ENCODE results near the gene URGCP.

The URGCP gene

DNA sequence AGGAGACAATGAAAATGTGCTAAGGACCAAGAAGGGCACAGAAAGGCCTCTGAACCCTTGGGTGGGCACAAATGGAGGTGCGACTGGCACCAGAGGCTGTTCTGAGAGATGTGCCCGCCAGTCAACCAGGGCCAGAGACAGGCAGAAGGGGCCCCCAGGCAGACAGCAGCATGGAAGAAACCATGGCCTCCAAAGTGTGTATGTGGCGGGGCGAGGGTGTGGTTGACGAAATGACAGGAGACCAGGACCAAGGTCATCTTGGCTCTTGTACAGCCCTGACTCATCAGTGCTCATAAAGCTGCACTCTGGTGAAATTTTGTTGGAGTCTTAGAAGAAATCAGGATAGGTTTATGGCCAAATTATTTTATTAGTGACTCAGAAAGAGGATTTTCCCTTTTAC, 33.1 kb downstream of the URGCP start:
- DNase-seq = no peak

DNA sequence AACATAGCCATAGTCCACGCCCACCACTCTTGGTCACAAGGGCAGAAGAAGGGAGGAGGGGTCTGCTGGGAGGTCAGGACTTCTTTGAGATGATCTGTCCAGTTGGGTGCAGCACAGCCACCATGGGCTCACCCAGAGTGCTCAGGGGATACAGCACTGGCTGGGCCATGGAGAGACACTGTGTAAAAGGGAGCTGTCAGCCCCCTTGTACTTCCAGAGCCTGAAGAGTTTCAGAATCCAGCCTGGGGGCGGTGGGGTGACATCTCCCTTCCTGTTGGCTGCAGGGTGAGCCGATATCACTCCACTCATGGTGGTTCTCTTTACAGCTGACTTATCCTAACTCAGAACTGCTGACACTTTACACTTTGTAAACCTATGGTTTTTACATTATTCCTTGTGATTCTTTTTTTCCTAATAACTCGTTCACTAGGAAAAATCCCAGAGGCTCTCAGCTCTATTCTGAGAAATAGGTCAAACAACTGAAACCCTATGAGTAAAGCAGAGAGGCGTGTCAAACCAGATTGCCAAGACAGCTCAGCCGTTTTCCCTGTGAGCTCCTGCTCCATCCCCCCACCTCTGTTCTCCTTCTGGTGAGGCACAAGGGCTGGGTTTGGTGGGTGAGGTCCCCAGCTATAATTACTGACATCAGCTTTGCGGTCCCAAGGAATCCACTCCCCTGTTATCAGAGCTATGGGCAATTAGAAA, 33.8 kb downstream of the URGCP start:
- DNase-seq = no peak

DNA sequence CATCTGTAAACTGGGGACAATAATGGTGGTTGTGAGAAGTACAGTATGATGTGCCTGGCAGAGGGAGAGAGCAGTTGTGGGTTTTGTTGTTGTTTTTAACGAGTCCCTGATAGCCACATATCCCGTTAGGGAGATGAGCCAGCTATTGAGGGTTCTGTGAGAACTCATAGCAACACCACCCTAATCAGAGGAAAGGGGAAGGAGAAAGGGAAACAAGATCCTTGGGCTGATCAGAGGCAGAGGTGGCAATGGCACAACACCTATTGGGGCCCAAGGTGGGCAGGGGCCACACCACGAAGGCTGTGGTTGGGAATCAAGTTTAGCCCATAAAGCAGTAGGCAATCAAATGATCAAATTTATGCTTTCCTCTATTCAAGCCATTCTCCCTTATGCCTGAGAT, 35.3 kb downstream of the URGCP start:
- no peak for DNase-seq

DNA sequence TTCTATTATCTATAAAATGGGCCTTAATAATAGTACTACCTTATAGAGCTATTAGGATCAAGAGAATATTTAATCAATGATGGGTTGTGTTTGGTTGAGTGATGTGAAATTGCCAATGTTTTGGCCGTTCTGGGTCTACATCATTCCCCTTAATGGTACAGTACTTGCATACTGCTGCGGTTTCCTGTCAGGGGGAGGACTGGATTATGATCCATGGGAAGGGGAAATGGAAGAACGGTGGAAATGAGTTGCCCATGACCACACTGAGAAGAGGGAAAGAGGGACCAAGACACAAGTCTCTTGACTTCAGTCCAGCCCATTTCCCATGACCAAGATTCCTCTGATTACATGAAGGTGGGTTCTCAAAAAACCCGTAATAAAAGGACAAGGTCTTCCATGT, 36.1 kb downstream of the URGCP start:
- no peak for DNase-seq

DNA sequence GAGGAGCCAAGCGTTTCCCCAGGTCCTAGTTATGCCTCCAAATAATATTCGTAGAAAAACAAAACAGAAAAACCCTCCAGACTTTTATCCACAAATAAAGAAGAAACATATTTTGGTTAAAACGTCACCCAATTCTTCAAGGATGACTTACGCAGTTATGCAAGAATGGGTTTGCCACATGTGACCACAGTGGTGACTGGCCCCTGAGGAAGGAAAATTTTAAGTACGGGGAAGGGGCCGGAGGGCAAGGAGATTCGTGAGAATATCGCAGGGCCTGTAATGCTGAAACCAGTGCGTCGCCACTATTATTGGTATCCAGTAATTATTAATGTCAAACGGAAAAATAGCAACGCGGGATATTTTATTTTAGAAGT, 36.5 kb downstream of the URGCP start:
- no peak for DNase-seq

DNA sequence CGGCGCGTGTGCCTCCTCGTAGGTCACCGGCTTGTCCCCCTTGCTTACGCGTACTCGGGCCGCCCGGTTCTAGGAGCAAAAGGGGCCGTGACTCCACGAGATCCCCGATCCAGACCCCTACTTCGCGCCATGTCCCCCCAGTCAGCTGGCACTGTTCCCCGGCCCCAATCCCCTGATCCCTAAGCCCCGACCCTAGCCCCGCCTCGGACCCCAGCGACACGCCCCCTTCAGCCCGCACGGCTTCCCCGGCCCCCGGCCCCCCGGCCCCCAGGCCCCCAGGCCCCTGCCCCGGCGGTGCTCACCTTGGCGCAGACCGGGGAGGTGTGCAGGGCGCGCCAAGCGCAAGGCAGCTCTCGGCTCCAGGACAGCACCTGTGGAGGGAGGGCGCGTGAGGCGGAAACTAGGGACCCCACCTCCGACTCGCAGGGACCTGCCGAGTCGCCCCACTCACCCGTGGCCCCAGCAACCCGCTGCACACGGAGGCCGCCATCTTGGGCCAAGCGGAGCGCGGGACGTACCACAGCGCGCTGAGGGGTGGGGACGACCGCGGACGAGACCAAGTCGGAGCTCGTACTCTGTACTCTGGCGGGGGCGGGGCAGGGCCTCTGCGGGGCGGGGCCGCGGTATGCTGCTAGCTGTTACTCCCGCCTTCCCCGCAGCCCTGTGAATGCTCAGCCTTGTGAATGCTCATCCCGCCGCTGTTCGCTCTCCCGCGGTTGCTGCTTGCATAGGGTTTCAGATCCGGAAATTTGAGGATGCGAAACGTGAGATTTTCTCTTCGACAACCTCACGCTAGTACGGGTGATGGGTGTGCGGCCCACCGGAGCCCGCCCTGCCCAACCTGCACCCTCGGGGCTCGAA, 37.2 kb downstream of the URGCP start, which contains the start of gene MRPS24:
Gene MRPS24, minus strand, starts transcription at position 512 of the 861 bp plus-strand sequence. Its CDS starts 22 bp downstream, at position 490.
- peak; percentile 87 for DNase-seq

DNA sequence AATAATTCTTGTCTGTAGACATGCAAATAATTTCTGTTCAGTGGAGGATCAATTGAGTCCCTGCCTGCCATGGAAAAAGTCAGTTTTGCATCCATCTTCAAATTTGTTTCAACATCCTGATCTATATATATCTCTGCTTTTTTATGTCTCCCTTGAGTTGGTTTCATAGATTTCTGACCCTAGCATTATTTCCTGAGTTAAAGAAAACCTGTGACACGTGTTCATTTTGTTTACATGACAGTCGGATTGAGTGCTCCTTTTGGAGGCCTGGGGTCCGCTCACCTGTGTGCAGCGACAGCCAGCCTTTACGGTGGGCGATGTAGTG, 37.8 kb downstream of the URGCP start:
- peak; percentile 48 for DNase-seq

DNA sequence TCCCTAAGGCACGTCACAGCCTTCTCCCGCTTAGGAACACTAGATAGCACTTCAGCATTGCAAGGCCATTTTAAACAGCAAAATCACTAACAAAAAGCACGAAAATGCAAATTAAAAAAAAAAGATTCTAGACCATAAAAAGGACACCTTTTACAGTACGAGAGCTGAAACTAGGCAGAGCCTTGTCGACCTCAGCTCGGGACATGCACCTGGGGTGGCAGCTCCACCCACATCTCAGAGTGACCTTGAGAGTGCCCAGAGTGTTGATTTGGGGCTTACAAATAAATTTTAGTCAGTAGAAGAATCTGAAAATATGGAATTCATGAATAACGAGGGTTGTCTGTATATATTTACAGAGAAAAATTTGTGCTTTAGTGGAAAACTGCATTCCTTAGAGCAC, 38.2 kb downstream of the URGCP start:
- DNase-seq = no peak

DNA sequence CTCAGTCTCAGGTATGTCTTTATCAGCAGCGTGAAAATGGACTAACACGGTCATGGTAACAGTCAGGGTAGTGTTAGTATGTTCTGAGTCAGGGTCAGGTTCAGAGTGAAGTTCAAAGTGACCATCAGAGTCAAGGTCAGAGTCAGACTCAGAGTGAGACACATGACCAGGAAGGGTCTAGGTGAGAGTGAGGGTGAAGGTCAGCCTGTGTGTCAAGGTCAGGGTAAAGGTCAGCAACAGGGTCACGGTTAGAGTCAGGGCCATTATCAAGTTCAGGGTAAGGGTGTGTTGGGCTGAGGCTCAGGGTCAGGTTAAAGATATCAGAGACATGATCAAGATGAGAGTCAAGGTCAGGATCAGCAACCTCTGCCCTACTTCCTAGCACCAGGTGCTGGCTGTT, 41.1 kb downstream of the URGCP start:
- no peak for DNase-seq

DNA sequence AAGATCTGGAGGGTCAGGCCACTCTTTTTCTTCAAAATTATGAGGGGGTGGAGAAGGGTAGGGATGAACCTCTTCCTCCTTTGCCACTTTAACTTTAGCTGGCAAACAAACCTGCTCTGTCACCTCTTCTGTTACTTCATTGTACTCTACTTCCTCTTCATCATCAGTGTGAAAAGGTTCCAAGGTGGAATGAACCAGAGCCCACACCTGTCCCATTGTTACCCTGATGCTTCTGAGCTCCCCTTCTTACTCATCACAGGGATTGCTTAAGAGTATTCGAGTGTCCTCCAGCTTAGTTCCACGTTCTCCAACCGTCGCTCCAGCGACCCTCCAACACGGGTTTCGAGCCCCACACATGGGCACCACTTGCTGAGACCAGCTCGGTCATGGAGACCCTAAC, 42.3 kb downstream of the URGCP start:
- no peak for DNase-seq

DNA sequence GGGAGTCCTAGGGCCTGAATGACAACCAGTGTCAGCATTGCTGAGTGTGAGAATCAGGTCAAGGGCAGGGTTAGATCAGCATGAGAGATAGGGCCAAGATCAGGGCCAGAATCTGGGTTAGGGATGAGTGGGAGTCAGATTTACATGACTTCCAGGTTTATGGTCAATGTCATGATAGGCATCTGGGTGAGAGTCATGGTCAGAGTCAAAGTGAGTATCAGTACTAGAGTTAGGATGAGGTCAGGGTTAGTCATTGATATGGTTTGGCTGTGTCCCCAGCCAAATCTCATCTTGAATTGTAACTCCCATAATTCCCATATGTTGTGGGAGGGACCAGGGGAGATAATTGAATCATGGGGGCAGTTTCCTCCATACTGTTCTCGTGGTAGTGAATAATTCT, 49.4 kb downstream of the URGCP start:
- DNase-seq = no peak

DNA sequence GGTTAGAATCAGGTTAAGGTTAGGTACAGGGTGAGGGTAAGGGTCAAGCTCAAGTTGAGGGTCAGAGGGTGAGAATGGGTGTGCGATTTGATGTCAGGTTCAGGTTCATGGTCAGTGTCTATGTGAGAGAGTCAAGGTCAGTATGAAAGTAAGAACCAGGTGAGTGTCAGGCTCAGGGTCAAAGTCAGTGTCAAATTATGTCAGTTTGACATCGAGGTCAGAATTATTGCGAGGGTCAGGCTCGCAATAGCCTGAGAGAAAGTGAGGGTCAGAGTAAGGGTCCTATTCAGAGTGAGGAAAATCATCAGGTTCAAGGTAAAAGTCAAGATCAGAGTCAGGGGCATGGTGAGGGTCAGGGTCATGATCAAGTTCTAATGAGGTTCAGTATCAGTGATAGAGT, 50.1 kb downstream of the URGCP start:
- DNase-seq = no peak

DNA sequence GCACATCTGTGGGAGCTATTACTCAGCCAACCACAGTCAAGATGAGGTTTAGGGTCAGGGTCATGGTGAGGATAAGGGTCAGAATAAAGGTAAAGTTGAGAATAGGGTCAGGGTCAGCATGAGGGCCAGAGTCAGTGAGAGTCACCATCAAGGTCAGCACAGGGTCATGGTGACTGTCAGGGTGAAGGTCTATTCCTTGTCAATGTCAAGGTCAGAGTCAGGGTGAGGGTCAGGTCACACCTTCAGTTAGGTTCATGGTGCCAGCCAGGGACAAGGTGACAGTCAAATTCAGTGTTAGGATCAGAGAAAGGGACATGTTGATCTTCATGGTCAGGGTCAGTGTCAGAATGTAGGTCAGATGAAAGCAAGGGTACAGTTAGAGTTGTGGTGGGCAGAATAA, 51.2 kb downstream of the URGCP start:
- DNase-seq = no peak

DNA sequence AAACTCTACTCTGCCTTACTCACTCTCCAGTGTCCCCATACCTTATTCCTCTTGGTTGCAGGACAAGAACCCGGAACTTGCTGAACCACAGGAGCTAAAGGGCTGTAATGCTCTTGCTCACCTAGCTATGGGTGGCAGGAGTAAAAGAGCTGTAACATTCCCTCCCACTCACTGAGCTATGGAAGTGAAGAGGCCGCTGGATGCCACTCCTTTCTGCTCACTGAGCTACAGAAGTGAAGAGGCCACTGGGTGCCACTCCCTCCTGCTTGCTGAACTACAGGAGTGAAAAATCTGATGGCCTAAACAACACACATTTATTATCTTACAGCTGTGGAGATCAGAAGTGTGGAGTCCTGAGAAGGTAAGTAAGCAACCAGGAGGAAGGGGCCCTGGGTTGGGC, 54.6 kb downstream of the URGCP start:
- DNase-seq = no peak

DNA sequence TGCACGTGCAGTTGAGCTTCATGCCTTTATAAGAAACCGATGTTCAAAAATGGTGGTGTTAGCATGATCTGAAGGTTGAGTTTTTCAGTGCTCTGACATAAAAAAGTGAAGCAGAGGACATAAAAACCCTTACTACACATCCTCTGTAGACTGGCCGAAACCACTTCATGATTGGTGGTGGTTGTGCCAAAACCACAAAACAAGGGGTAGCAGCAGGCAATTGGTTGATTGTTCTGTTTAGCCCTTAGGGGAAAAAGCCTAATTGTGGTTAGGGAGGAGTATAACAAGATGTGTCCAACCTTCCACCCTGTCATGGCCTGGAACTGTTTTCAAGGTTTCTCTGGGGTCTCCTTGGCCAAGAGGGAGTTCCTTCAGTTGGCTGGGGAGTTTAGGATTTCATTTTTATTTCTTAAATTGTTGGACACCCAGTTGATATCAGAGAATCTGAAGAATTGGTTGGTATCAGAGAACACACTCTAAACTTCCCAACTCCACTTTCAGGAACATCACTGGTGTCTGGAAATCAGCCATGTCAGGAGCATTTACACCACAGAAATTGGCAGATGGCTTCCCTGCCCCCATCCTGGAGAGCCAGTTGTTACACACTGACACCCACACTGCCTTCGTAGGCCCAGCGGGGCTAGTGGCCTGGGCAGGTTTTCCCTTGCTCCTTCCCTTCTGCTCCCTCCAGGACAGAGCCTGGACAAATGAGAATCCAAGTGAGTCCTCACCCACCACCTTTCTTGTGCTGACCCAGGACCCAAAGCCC, 55.9 kb downstream of the URGCP start:
- DNase-seq = no peak

DNA sequence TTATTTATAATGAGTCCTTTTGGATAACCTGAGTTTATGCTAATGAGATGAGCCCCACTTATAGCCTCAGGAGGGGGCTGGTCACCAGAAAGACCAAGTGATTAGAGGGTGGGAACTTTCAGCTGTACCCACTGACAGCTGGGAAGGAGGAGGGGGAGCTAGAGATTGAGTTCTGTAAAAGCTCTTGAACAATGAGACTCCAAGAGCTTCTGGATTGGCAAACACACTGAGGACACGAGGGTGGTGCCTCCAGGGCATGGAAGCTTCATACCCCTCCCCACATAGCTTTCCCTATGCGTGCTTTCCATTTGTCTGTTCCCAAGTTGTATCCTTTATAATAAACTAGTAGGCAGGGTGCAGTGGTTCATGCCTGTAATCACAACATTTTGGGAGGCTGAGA, 57.3 kb downstream of the URGCP start:
- no peak for DNase-seq

DNA sequence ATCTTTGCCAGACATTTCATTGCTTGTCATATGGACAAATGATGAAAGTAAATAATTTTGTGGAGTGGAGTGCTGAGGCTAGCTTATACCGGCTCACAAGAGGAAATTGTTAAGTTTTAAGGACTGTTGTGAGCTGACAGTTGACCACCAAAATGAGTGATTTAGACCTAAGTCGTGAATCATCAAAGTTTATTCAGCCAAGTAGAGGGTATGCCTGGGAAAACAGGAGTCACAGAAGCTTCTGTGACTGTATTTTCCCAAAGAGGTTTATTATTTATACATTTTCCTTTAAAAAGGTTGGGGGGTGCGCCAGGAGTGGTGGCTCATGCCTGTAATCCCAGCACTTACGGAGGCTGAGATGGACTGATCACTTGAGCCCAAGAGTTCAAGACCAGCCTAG, 58.9 kb downstream of the URGCP start:
- no peak for DNase-seq

DNA sequence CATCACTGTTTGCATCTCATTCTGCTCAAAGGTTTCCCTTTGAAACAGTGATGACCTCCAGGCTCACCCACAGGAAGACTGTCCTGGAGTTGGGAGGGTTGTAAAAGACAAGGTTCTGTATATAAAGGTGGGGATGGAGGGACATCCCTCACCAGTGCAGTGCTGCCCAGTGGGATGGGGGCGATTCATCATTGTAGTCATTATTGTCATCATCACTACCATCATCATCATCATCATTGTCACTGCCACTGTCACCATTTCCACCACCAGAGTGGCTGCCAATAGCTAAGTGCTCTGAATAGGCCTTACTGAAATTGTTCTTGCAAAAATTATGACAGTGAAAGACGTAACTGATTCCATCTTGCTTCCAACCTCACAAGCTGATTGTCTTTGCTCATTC, 61.7 kb downstream of the URGCP start:
- DNase-seq = no peak

DNA sequence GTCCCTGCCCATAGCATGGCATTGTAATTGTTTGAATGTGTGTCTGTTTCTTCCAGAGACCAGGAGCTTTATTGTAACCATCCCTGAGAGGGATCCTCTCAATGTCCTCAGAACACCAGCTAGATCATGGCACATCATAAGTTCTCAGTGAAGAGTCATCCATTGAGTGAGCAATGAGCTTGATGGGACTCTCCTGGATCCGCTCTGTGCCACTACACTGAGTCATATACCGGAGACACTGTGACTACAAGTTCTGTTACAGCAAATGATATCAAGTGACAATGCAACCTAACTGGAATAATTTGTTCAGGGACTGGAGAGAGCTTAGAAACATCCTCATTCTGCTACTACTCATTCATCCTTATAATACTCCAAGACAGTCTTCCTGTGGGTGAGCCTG, 62.1 kb downstream of the URGCP start:
- DNase-seq = no peak

DNA sequence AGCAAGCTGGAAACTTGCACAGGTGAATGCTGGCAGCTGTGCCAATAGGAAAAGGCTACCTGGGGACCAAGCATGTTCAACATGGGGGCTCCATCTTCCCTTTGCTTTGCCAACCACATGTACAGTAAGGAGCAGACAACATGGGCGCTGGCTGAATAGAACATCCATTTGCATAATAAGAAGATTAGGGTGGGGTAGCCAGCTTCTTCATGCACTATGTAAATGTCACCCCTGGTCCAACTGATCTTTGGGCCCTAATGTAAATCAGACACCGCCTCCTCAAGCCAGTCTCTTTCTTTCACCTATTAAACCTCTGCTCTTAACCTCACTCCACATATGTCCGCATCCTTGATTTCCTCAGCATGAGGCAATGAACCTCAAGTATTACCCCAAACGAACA, 63.1 kb downstream of the URGCP start:
- DNase-seq = no peak

DNA sequence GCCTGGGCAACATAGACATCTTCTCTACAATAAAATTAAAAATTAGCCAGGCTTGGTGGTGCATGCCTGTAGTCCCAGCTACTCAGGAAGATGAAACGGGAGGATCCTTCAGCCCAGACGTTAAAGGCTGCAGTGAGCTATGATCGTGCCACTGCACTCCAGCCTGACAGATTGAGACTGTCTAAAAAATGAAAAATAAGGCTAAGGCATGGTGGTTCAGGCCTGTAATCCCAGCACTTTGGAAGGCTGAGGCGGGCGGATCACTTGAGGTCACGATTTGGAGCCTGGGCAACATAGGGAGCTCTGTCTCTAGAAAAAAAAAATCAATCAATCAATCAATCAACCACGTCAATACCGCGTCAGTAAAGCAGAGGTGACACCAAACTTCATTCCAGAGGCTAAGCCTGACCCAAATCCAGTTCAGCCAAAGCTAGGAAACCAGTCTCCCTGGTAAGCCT, 68.2 kb downstream of the URGCP start:
- DNase-seq = peak; percentile 10

DNA sequence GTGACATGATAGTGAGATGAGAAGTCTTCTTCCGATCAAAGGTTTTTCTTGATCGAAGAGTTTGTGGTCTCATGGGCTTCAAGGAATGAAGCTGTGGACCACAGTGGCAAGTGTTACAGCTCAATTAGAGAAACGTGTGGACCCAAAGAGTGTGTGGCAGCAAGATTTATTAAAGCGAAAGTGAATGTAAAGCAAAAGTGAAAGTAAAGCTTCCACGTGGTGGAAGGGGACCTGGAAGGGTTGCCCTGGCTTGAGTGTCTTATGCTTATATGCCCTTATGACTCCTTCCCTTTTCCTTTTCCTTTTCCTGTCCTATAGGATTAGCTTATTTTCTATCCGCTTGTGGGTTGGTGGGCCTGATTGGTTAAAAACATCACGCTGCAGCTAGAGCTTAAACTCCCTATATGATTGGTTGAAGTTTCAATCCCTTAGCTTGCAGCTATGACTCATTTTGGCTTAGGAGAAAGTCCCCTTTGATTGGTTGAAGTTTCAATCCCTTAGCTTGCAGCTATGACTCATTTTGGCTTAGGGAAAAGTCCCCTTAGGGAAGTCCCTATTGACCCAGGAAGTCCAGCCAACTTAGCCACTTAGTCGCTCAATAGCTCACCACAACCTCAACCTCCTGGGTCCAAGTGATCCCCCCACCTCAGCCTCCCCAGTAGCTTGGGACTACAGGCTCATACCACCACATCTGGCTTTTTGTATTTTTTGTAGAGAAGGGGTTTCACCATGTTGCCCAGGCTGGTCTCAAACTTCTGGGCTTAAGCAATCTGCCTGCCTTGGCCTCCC, 71.7 kb downstream of the URGCP start:
- DNase-seq = no peak

All from right kidney (tissue), 1 donor.